ENCODE results near the gene ERICH6B.

The ERICH6B gene

GRCh38 chr13:45590066-45590465 lies 25.5 kb downstream of the ERICH6B start:
- H3K9ac ChIP-seq: no peak overlapping the region
- no peaks in the 10 kb centered on the region for H3K36me3 ChIP-seq
- TF ChIP-seq Cebpa-rat (IDR thresholded peaks at IDR 0.05): no peak
- H3K4me3 ChIP-seq: no peak overlapping the region
- no peak overlapping the region for H3K27ac ChIP-seq
- H4K20me1 ChIP-seq: no peaks in the 10 kb centered on the region
- no peak overlapping the region for H3K4me2 ChIP-seq
- no peaks in the 10 kb centered on the region for H3K4me1 ChIP-seq
- H3K9me3 ChIP-seq (replicated peaks in 1 of 11): peaks cover 0 to 12% (median 0%) of the 10 kb centered on the region in 11 experiments; a peak in 2 of 22 replicates
- no peaks in the 10 kb centered on the region for H3K27me3 ChIP-seq

- no peak overlapping the region for H3K27ac ChIP-seq
- no peak for TF ChIP-seq Cebpa-rat (IDR thresholded peaks at IDR 0.05)
- no peak overlapping the region for H3K4me3 ChIP-seq
- no peak overlapping the region for H3K4me2 ChIP-seq
- H4K20me1 ChIP-seq: no peaks in the 10 kb centered on the region
- H3K4me1 ChIP-seq: no peaks in the 10 kb centered on the region
- peaks cover 0 to 23% (median 0%) of the 10 kb centered on the region in 11 experiments; a peak in 6 of 22 replicates for H3K9me3 ChIP-seq (replicated peaks in 1 of 11)
- H3K9ac ChIP-seq: no peak overlapping the region
- no peaks in the 10 kb centered on the region for H3K27me3 ChIP-seq
- no peaks in the 10 kb centered on the region for H3K36me3 ChIP-seq
Observed at GRCh38 chr13:45587897-45588296, 27.6 kb downstream of the ERICH6B start.

DNA sequence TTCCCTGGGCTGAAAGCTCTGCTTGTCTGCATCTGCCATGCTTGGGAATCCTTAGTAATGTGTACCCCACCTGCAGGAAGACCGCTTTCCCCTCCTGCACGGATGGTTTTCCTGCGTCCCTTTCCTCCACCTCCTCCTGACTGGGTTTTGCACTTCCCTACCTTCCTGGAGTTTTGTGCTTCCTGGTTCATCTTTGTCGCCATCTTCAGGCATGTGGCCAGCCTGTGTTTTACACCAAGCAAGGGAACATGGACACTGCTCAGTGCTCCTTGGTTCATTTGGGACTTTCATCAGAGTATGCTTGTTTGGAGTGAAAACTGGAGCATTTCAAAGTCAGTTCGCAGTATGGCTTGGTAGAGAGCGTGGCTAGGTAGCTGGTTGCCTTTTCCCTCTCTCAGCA lies 30.7 kb downstream of the ERICH6B start:
- Histone ChIP-seq H3K4me3 (no peak overlapping the region), H3K4me2 (no peak overlapping the region), H3K36me3 (no peaks in the 10 kb centered on the region), H3K27ac (no peak overlapping the region), H4K20me1 (no peaks in the 10 kb centered on the region), H3K9me3 (replicated peaks in 1 of 11) (peaks cover 0 to 12% (median 0%) of the 10 kb centered on the region in 11 experiments; a peak in 5 of 22 replicates), H3K27me3 (no peaks in the 10 kb centered on the region), H3K9ac (no peak overlapping the region), H3K4me1 (no peaks in the 10 kb centered on the region)
- no peak for TF ChIP-seq Cebpa-rat (IDR thresholded peaks at IDR 0.05)

DNA sequence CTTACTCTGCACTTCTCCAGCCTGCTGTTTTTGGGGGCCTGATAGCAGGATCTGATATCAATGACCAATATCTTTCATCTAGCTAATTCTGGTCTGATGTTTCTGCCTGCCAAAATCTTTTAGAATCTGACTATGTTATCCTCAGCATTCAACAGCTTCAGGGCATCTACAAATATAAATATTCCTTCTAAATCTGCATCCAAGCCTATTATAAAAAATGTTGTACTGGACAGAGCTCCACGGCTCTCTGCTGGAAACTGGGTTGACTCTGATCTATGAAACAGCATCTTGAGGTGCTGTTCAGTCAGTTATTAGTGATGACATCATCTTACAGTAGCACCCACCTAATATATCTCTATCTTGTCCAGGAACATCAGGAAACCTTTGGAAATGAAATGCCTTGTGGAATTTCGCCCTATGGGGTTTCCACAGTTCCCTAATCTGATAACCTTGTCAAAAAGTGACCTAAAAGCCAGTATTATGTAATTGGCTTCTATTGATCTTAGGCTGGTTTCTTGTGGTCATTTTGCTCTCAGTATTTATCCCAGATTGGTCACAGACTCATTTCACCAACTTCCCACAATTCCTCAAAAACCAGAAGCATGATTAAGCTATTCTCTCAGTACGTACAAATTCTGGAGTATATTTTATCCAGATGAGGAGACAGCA lies 33.0 kb downstream of the ERICH6B start:
- Histone ChIP-seq H3K36me3 (no peaks in the 10 kb centered on the region), H3K9ac (no peak overlapping the region), H3K4me2 (no peak overlapping the region), H3K4me3 (no peak overlapping the region), H4K20me1 (no peaks in the 10 kb centered on the region), H3K9me3 (replicated peaks in 1 of 11) (peaks cover 0 to 12% (median 0%) of the 10 kb centered on the region in 11 experiments; a peak in 5 of 22 replicates), H3K27ac (no peak overlapping the region), H3K4me1 (no peaks in the 10 kb centered on the region), H3K27me3 (no peaks in the 10 kb centered on the region)
- TF ChIP-seq Cebpa-rat (IDR thresholded peaks at IDR 0.05): no peak

DNA sequence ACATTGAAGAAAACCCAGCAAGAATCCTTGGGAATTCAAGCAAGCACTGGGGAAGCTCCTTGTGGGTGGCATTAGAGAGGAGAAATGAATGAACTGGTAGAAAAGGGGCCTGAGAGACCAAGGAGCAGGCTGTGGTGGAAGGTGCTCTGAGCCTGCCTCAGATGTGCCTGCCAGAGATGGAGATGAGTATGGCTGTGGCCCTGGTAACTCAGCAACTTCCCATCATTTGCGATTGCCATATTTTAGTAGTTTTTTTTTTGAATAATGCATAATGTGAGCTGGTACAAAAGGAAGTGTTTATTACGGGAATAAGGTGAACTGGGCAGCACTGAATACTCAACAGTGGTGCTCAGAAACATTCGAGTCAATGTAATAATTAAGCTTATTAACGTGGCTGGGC lies 39.1 kb downstream of the ERICH6B start:
- no peak overlapping the region for H3K9ac ChIP-seq
- no peak overlapping the region for H3K4me3 ChIP-seq
- H3K27ac ChIP-seq: no peak overlapping the region
- no peak for TF ChIP-seq Cebpa-rat (IDR thresholded peaks at IDR 0.05)
- H3K4me1 ChIP-seq: no peaks in the 10 kb centered on the region
- H3K27me3 ChIP-seq: no peaks in the 10 kb centered on the region
- H3K4me2 ChIP-seq: no peak overlapping the region
- H4K20me1 ChIP-seq: no peaks in the 10 kb centered on the region
- H3K9me3 ChIP-seq (replicated peaks in 1 of 11): no peaks in the 10 kb centered on the region
- H3K36me3 ChIP-seq: no peaks in the 10 kb centered on the region

DNA sequence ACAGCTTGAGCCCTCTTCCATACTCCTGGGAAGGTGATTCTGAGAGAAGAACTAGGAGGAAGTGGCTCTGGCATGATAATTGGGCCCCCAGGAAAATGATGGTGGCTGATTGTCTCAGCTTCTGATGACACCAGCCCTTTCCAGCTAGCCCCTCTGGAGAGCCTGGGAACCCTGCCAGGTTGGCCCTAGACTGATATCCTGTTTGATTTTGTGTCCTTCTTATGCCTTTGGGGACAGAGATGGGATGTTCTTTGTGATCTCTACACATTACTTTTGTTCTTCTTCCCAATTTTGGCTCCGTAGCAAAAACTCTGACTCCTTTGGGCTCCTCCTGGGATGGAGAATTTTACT lies 39.7 kb downstream of the ERICH6B start:
- Histone ChIP-seq H3K9ac (no peak overlapping the region), H3K4me3 (no peak overlapping the region), H3K36me3 (no peaks in the 10 kb centered on the region), H3K4me2 (no peak overlapping the region), H3K27ac (no peak overlapping the region), H3K4me1 (no peaks in the 10 kb centered on the region), H4K20me1 (no peaks in the 10 kb centered on the region), H3K9me3 (replicated peaks in 1 of 11) (no peaks in the 10 kb centered on the region), H3K27me3 (no peaks in the 10 kb centered on the region)
- no peak for TF ChIP-seq Cebpa-rat (IDR thresholded peaks at IDR 0.05)

DNA sequence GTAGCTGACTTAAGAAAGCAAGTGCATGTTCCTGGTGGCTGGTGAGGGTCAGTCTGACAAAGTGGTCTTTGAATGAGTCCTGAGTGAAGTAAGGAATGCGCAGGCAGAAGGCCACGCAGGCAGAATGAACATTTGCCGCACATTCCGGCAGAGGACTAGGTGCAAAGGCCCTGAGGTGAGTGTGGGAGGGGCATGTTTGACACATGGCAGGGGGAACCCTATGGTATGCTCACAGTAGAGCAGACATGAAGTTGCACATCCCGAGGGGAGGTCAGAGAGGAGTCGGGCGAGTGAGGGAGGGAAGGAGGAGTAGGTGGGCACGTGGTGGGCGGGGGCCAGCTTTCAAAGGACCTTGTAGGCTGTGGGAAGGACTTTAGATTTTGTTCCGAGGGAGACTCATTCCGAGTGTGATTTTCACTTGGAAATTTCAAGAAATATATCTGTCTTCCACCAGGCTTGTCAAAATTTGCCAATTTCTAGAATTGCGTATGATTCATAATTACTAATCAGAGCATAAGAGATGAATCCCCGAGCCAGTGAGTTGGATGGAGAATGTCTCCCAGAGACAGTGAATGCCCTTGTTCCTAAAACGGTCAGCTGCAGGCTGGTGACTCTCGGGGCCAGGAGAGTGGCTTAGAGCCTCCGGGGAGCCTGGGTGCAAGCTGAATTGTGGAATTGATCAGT lies 40.3 kb downstream of the ERICH6B start:
- no peak overlapping the region for H3K4me2 ChIP-seq
- no peak overlapping the region for H3K27ac ChIP-seq
- H3K9me3 ChIP-seq (replicated peaks in 1 of 11): no peaks in the 10 kb centered on the region
- H3K27me3 ChIP-seq: no peaks in the 10 kb centered on the region
- TF ChIP-seq Cebpa-rat (IDR thresholded peaks at IDR 0.05): no peak
- H3K4me1 ChIP-seq: no peaks in the 10 kb centered on the region
- H3K9ac ChIP-seq: no peak overlapping the region
- H4K20me1 ChIP-seq: no peaks in the 10 kb centered on the region
- no peak overlapping the region for H3K4me3 ChIP-seq
- H3K36me3 ChIP-seq: no peaks in the 10 kb centered on the region

DNA sequence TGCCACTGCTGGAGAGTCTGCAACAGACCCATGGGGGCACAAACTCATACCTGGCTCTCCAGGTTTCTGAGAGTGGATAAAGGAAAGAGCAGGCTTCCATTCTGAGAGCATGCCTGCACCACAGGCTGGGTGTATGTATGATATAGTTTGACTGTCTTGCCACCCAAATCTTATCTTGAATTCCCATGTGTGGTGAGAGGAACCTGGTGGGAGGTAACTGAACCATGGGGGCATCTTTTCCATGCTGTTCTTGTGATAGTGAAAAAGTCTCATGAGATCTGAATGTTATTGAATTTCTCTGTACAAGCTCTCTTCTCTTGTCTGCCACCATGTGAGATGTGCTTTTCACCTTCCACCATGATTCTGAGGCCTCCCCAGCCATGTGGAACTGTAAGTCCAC lies 50.2 kb downstream of the ERICH6B start:
- Histone ChIP-seq H3K4me3 (no peak overlapping the region), H3K27me3 (no peaks in the 10 kb centered on the region), H3K9ac (no peak overlapping the region), H3K4me1 (no peaks in the 10 kb centered on the region), H3K9me3 (replicated peaks in 1 of 11) (peaks cover 12 to 24% (median 16%) of the 10 kb centered on the region in 11 experiments; a peak in 21 of 22 replicates), H4K20me1 (no peaks in the 10 kb centered on the region), H3K27ac (no peak overlapping the region), H3K36me3 (no peaks in the 10 kb centered on the region), H3K4me2 (no peak overlapping the region)
- no peak for TF ChIP-seq Cebpa-rat (IDR thresholded peaks at IDR 0.05)

- H3K9ac ChIP-seq: no peak overlapping the region
- H3K27ac ChIP-seq: no peak overlapping the region
- H3K4me1 ChIP-seq: no peaks in the 10 kb centered on the region
- H3K27me3 ChIP-seq: no peaks in the 10 kb centered on the region
- no peaks in the 10 kb centered on the region for H4K20me1 ChIP-seq
- H3K9me3 ChIP-seq (replicated peaks in 1 of 11): peaks cover 12 to 24% (median 16%) of the 10 kb centered on the region in 11 experiments; a peak in 21 of 22 replicates
- no peak overlapping the region for H3K4me2 ChIP-seq
- no peaks in the 10 kb centered on the region for H3K36me3 ChIP-seq
- H3K4me3 ChIP-seq: no peak overlapping the region
- no peak for TF ChIP-seq Cebpa-rat (IDR thresholded peaks at IDR 0.05)
Observed at GRCh38 chr13:45564133-45564776, 51.3 kb downstream of the ERICH6B start.

Data from BLaER1 treated with 17β-estradiol and CSF1 and Interleukin-3, amounts not matched to agents 10 nM and 100 nM (cell line).